Liver (tissue), 3 donors: ENCODE results near the gene SCOC.

Experiments used
- ATF3 ChIP-seq: IDR thresholded peaks from 2 replicates; pipeline ENCODE4 v1.6.1; 2016; ENCODE audit warnings: antibody characterized with exemption
- EGR1 ChIP-seq, 2 donors: IDR thresholded peaks; 2 replicates each; pipeline ENCODE4 v1.6.1; 2016 to 2018; ENCODE audit warnings: antibody characterized with exemption in 2 of 2, low read depth in 2 of 2
- GABPA ChIP-seq, 2 donors: IDR thresholded peaks in 1 of 2; conservative IDR thresholded peaks in 1 of 2; 2 replicates each; pipeline ENCODE4 v1.6.1; 2016; ENCODE audit warnings: antibody characterized with exemption in 2 of 2, mild to moderate bottlenecking in 1 of 2, moderate library complexity in 1 of 2
- HNF4A ChIP-seq, 2 donors: conservative IDR thresholded peaks; 2 replicates each; pipeline ENCODE4 v1.6.1; 2016; ENCODE audit warnings: antibody characterized with exemption in 2 of 2, mild to moderate bottlenecking in 2 of 2
- JUND ChIP-seq, 2 donors: IDR thresholded peaks; 2 replicates each; pipeline ENCODE4 v1.6.1; 2016; ENCODE audit warnings: antibody characterized with exemption in 2 of 2
- MAX ChIP-seq: IDR thresholded peaks from 2 replicates; pipeline ENCODE4 v1.6.1; 2016; ENCODE audit warnings: antibody characterized with exemption
- NR2F2 ChIP-seq: IDR thresholded peaks from 2 replicates; pipeline ENCODE4 v1.6.1; 2016; ENCODE audit warnings: antibody characterized with exemption
- RAD21 ChIP-seq, 2 donors: IDR thresholded peaks; 2 replicates each; pipeline ENCODE4 v1.6.1; 2016; ENCODE audit warnings: antibody characterized with exemption in 2 of 2, mild to moderate bottlenecking in 2 of 2
- REST ChIP-seq: IDR thresholded peaks from 2 replicates; pipeline ENCODE4 v1.6.1; 2016; ENCODE audit warnings: antibody characterized with exemption, mild to moderate bottlenecking
- TAF1 ChIP-seq: conservative IDR thresholded peaks from 2 replicates; pipeline ENCODE4 v1.6.1; 2016; ENCODE audit warnings: antibody characterized with exemption, mild to moderate bottlenecking
- YY1 ChIP-seq: IDR thresholded peaks from 2 replicates; pipeline ENCODE4 v1.6.1; 2016; ENCODE audit warnings: antibody characterized with exemption, mild to moderate bottlenecking
- TF ChIP-seq, protein P1 (sequence below): fragments of 150-350 bp; IDR thresholded peaks from 2 replicates; pipeline ENCODE4 v1.5.1; 2017; ENCODE audit warnings: improper control_type of control experiment, low read depth, low read length; ENCODE audit not compliant: missing input control
- TF ChIP-seq, protein P2 (sequence below): IDR thresholded peaks from 2 replicates; pipeline ENCODE4 v1.6.1; 2016; ENCODE audit warnings: antibody characterized with exemption
- donor health status: healthy.
- donor health status: healthy.

GRCh38 chr4:140361099-140361498 lies 12.3 kb upstream of the SCOC start:
- TF ChIP-seq, protein P1, sequence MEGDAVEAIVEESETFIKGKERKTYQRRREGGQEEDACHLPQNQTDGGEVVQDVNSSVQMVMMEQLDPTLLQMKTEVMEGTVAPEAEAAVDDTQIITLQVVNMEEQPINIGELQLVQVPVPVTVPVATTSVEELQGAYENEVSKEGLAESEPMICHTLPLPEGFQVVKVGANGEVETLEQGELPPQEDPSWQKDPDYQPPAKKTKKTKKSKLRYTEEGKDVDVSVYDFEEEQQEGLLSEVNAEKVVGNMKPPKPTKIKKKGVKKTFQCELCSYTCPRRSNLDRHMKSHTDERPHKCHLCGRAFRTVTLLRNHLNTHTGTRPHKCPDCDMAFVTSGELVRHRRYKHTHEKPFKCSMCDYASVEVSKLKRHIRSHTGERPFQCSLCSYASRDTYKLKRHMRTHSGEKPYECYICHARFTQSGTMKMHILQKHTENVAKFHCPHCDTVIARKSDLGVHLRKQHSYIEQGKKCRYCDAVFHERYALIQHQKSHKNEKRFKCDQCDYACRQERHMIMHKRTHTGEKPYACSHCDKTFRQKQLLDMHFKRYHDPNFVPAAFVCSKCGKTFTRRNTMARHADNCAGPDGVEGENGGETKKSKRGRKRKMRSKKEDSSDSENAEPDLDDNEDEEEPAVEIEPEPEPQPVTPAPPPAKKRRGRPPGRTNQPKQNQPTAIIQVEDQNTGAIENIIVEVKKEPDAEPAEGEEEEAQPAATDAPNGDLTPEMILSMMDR: no peak
- TF ChIP-seq GABPA (IDR thresholded peaks at IDR 0.05 in 1 of 2, conservative IDR thresholded peaks at IDR 0.05 in 1 of 2): no peak
- no peak for TF ChIP-seq EGR1 (IDR thresholded peaks at IDR 0.05; ENCODE audit: low read depth in 2 of 2)
- TF ChIP-seq, protein P2, sequence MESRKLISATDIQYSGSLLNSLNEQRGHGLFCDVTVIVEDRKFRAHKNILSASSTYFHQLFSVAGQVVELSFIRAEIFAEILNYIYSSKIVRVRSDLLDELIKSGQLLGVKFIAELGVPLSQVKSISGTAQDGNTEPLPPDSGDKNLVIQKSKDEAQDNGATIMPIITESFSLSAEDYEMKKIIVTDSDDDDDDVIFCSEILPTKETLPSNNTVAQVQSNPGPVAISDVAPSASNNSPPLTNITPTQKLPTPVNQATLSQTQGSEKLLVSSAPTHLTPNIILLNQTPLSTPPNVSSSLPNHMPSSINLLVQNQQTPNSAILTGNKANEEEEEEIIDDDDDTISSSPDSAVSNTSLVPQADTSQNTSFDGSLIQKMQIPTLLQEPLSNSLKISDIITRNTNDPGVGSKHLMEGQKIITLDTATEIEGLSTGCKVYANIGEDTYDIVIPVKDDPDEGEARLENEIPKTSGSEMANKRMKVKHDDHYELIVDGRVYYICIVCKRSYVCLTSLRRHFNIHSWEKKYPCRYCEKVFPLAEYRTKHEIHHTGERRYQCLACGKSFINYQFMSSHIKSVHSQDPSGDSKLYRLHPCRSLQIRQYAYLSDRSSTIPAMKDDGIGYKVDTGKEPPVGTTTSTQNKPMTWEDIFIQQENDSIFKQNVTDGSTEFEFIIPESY: no peak
- no peak for TF ChIP-seq TAF1
- no peak for TF ChIP-seq YY1
- TF ChIP-seq MAX: no peak
- no peak for TF ChIP-seq ATF3
- TF ChIP-seq RAD21 (IDR thresholded peaks at IDR 0.05): no peak
- no peak for TF ChIP-seq NR2F2
- TF ChIP-seq REST: no peak
- TF ChIP-seq JUND (IDR thresholded peaks at IDR 0.05): no peak
- TF ChIP-seq HNF4A (conservative IDR thresholded peaks at IDR 0.05): no peak
